B cell (primary cell): ENCODE data around the gene CEACAM21.

Experiments
- EZH2 ChIP-seq: IDR thresholded peaks from 2 replicates; pipeline ENCODE4 v1.6.1; 2012; ENCODE audit warnings: borderline replicate concordance, low read depth, mild to moderate bottlenecking, moderate library complexity, low read length; ENCODE audit not compliant: insufficient read depth, poor library complexity, severe bottlenecking
- TF ChIP-seq, protein P1 (sequence below): fragments of 200-600 bp; IDR thresholded peaks from one replicate; pipeline ENCODE4 v1.8.0; 2022; ENCODE audit warnings: antibody characterized with exemption, mild to moderate bottlenecking

DNA sequence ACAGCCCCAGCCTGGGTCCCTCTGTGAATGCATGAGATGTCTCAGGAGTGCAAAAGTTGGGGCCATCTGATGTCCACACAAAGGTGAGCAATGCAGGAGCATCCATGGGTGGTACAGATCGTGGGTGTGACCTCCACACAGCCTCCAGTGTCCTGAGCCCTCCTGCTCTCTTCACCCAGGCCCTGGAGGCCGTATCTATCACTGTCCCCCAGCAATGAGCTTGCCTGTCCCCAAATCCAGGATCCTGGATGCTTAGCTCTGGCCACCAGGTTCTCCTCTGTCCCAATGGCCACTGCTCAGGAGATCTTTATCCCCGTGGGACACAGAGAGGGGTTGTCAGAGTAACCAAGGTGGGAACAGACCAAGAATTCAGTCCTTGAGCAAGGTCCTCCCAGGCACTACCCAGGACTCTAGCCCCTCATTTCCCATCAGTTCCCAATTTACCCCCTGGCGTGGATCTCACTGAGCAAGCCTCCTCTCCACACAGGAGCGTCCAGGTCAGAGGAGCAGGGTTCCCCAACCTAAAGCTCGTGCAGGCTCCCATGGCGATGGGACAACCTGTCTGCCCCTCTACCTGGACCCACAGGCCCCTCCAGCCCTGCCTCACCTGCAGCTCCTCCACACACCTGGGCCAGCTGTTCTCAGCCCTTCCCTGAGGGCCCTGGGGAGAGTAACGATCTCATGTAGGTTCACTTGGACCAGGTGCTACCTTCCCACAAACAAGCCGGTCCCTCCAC is 11.3 kb downstream of the CEACAM21 start:
- TF ChIP-seq, protein P1, sequence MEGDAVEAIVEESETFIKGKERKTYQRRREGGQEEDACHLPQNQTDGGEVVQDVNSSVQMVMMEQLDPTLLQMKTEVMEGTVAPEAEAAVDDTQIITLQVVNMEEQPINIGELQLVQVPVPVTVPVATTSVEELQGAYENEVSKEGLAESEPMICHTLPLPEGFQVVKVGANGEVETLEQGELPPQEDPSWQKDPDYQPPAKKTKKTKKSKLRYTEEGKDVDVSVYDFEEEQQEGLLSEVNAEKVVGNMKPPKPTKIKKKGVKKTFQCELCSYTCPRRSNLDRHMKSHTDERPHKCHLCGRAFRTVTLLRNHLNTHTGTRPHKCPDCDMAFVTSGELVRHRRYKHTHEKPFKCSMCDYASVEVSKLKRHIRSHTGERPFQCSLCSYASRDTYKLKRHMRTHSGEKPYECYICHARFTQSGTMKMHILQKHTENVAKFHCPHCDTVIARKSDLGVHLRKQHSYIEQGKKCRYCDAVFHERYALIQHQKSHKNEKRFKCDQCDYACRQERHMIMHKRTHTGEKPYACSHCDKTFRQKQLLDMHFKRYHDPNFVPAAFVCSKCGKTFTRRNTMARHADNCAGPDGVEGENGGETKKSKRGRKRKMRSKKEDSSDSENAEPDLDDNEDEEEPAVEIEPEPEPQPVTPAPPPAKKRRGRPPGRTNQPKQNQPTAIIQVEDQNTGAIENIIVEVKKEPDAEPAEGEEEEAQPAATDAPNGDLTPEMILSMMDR, result no peak
- TF ChIP-seq EZH2, result no peak
